Activated CD4-positive, alpha-beta T cell treated with anti-CD3 and anti-CD28 coated beads for 48 hours (primary cell): ENCODE measurements around the gene AATF.

Experiments
- DNase-seq: peaks from one replicate; pipeline ENCODE4 v3.0.0-alpha.2; 2020

Gene AATF

DNA sequence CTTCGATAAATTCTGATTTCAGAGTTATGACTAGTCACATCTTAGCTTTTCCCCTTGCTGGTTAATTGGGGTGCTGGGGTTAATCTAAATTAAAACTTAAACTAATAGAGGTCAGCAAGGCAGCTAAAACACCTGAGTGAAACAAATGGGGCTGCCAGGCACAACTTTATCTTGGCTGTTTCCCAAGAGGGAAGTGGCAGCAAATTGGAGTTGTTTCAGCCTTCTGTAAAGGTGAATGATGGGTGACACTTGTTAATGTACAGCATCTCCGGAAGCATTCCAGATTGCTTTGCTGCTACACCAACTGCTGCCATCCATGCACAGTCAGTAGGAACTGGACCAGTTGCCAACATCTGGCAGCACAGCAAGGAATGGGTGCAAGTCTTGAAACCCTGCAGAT, 43.9 kb downstream of the AATF start:
- DNase-seq = no peak

DNA sequence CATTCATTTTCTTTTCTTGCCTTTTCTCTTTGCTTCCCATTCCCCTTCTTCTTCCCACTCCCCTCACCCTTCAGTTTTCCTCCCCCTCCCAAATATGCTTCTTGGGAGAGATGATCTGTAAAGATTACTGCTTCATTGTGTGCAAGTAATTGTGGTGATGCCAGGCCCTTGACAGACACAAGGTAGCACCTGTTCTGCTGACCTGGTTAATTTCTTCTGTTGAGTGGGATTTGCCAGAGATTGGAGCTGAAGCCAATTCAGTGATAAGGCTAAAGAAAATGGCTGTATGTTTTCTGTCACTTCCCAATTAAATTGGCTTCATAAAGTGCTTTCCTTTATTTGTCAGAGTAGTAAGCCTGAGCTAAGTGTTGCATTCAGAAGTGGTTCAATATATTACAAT, 44.5 kb downstream of the AATF start:
- no peak for DNase-seq

DNA sequence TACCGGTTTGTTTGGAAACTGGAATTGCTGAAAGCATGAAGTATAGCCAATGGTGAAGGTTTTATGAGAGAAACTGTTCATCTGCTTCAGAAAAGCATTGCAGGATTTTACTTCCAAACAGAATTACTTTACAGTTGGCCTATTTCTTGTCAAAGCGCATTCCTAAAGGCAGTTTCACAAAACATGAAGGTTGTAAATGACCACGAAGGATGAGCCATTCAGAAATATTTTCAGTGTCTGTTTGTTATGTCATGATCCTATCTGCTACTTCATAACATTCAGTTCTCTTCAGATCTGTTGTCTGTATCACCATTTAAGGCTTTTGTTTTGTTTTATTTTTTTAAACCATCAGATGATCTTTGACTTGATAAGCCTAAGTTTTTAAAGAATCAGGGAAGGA, 45.7 kb downstream of the AATF start:
- DNase-seq = no peak

- DNase-seq = no peak
Observed at GRCh38 chr17:36999471-36999870, 50.7 kb downstream of the AATF start.

GRCh38 chr17:37016780-37017179, 68.0 kb downstream of the AATF start:
- no peak for DNase-seq

- no peak for DNase-seq
Observed at GRCh38 chr17:37017404-37017803, 68.7 kb downstream of the AATF start.

GRCh38 chr17:37019117-37019740, 70.5 kb downstream of the AATF start:
- DNase-seq = no peak

DNA sequence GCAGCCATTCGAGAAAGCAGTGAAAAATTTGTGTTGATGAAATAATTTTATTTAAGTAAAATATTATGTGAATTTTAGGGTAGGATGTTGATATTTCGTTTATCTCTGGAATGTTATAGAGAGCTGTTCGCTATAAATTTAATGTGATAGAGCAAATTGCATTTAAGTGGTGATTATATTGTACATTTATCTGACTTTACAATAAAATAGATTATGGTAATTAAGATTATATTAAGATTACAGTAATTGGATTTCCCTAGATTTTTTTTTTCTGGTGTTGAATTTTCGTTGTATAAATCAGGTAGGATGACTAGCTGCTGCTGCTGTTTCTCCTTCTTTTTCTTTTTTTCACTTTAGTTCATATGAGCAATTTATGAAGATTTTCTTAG, 71.0 kb downstream of the AATF start:
- no peak for DNase-seq

DNA sequence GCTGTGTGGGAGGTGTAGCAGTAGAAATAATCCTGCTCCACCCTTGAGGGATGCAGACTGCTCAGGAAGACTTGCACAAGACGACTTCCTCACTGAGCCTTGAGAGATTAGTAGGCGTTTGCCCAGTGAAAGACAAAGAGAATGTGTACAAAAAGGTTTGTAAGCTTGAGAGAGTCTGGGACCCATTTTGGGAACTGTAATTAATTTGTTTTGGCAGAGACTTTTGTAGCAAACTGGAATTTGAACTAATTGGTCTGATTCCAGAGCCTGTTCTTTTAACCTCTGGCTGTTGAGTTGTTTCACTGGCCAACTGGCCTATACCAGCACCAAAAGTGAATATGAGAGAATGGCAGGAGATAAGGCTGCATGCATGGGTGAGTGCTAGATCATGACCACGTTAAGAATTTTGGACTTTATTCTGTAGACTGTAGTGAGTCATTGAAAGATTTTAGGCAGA, 75.5 kb downstream of the AATF start:
- no peak for DNase-seq

GRCh38 chr17:37025238-37025637, 76.5 kb downstream of the AATF start:
- no peak for DNase-seq

DNA sequence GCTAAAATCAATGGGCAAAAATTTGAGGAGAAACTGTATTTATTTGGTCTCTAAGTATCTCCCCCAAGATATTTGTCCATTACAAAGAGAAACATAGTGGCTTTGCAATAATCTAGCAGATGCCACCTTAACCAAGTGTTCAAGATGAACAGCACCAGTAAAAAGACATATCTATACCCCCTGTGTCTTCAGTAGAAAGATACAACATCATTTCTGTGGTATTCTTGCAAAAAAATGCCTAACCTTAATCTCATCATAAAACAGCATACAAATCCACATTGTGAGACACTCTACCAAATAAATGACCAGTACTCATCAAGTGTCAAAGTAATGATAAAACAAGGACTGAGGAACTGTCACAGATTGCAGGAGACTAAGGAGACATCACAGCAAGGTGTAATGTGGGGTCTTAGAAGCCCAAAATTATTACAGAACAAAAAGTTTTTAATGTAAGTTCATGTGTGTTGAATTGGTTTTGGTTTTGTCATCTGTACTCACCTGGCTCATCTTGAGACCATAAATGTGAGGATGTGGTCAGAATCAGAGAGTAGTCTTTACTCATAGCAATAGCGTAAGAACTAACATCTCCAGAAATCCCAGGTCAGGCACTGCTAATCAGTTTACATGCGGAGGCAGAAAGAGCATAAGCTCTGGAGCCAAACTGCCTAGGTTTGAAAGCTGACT, 77.2 kb downstream of the AATF start:
- peak; percentile 9 for DNase-seq

DNA sequence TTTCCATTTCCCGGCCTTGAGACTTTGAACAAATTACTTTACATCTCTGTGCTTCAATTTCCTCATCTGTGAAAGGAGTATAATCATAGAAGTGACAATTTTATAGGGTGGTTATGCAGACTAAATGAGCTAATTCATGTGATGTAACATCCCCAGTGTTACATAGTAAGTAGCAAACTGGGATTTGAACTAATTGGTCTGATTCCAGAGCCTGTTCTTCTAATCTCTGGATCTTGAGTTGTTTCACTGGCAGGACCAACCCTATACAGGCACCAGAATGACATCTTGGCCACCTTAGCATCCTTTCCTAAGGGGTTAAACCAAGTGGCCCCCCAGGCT, 77.7 kb downstream of the AATF start:
- DNase-seq = no peak

DNA sequence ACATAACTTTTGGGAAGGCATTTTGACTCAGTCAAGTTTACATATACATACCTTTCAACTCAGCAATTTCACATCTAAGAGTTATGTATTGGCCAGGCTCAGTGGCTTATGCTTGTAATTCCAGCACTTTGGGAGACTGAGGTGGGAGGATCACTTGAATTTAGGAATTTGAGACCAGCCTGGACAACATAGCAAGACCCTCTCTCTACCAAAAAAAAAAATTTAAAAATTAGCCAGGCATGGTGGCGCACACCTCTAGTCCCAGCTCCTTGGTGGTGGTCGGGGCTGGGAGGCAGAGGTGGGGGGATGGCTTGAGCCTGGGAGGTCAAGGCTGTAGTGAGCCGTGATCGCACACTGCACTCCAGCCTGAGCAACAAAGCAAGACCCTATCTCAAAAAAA, 79.3 kb downstream of the AATF start:
- DNase-seq = no peak

DNA sequence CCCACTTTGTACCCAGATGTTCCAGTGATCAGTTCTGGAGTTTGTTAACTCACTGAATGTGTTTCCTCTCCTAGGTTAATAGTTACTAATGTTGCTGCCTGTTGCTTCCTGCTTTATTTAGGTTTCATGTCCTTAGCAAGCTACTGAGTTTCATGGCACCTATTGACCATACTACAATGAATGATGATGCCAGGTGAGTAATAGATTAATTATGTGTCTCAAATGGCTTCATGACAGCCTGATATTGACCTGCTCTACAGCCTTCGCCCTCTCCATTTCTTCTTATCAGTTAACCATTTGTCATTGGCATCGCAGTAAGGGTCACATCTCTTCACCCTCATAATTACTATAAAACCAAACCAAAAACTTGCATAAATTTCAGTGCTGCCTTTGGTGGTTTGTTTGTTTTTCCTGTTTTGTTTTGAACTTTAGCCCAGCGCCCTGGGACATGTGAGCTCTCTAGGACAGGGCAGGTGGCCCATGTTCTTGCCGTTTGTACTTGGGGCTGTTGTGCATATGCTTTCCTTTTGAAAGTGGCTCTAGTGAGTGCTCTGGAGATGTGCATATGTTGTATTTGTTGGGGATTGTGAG, 82.8 kb downstream of the AATF start:
- DNase-seq = no peak

DNA sequence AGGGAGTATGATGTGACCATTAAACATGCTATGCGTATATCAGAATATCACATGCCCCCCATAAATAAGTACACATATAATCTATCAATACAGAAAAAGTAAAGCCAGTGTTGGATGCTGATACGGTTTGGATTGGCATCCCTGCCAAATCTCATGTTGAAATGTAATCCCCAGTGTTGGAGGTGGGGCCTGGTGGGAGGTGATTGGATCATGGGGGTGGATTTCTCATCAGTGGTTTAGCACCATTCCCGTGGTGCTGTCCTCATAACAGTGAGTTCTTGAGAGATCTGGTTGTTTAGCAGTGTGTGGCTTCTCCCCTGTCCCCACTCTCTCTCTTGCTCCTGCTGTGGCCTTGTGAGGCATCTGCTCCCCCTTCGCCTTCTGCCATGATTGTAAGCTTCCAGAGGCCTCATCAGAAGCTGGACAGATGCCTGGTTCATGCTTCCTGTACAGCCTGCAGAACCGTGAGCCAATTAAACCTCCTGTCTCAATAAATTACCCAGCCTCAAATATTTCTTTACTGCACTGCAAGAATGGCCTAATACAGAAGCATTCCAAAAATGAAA, 88.9 kb downstream of the AATF start:
- DNase-seq = no peak

GRCh38 chr17:37039269-37039668, 90.5 kb downstream of the AATF start:
- no peak for DNase-seq

GRCh38 chr17:37041932-37042331, 93.2 kb downstream of the AATF start:
- no peak for DNase-seq

- DNase-seq = no peak
Observed at GRCh38 chr17:37043201-37043600, 94.4 kb downstream of the AATF start.

DNA sequence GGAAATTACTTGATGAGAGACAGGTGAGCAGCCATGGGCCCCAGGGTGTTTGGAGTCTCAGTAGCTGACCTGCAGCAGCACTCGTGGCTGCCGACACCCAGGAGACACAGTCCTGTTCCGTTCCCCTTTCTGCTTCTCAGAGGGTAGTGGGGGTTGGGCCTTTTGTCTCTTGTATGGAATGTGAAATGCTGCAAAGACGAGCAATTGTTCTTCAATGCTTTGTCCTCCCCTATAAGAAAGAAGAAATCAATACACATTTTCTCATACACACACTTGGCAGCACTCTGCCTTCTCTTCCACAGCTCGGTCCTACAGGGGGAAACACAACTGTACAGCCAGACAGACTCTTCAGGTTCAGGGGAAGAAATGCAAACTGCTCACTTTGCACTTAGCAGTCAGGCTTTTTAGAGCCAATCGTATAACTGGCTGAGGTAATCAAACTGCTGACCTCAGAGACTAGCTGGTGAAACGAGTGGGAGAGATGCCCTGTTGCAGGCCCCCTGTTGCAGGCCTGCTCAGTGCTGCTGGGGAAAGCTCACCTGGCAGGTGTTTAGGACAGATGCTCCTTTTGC, 96.7 kb downstream of the AATF start:
- no peak for DNase-seq

- peak; percentile 90 for DNase-seq
Observed at GRCh38 chr17:37047631-37048104, 98.9 kb downstream of the AATF start.

GRCh38 chr17:37048811-37049210, 100.1 kb downstream of the AATF start:
- DNase-seq = no peak

DNA sequence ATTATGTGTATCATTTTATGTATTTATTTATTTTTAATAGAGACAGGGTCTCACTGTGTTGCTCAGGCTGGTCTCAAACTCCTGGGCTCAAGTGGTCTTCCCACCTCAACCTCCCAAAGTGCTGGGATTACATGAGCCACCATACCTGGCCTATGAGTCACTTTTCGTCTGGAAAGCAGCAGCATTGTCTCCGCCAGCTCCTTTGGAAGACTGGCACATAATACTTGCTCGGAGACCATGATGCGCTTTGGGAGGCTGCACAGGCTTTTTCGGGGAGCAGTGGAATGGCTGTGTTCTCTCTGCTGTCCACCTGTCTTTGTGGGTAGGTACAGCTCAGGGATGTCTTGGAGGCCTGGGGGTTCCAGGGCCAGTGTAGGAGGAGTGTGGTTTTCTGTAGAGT, 102.2 kb downstream of the AATF start:
- DNase-seq = no peak

DNA sequence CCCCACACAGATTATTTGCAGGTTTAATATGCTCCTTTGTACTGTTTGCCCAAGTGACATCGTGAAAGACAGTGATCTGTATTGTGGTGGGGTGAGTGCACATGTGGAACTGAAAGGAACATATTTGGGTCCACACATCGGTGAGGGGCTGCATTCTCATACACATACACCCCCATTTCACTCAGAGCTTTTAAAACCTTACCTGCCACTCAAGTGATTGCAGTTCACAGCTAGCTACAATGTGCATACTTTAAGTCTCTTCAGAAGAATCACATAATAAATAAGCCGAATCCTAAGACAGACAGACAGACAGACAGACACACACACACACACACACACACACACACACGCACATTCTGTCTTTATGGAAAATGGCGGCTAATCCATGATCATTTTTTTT, 102.6 kb downstream of the AATF start:
- no peak for DNase-seq

- DNase-seq = no peak
Observed at GRCh38 chr17:37051833-37052232, 103.1 kb downstream of the AATF start.
